Right forelimb (tissue), 1 donor: ENCODE data around the gene ATP8B3.

Experiments used
- DNase-seq: peaks from one replicate; pipeline ENCODE4 v3.0.0-alpha.2; 2018

ATP8B3 gene, protein sequence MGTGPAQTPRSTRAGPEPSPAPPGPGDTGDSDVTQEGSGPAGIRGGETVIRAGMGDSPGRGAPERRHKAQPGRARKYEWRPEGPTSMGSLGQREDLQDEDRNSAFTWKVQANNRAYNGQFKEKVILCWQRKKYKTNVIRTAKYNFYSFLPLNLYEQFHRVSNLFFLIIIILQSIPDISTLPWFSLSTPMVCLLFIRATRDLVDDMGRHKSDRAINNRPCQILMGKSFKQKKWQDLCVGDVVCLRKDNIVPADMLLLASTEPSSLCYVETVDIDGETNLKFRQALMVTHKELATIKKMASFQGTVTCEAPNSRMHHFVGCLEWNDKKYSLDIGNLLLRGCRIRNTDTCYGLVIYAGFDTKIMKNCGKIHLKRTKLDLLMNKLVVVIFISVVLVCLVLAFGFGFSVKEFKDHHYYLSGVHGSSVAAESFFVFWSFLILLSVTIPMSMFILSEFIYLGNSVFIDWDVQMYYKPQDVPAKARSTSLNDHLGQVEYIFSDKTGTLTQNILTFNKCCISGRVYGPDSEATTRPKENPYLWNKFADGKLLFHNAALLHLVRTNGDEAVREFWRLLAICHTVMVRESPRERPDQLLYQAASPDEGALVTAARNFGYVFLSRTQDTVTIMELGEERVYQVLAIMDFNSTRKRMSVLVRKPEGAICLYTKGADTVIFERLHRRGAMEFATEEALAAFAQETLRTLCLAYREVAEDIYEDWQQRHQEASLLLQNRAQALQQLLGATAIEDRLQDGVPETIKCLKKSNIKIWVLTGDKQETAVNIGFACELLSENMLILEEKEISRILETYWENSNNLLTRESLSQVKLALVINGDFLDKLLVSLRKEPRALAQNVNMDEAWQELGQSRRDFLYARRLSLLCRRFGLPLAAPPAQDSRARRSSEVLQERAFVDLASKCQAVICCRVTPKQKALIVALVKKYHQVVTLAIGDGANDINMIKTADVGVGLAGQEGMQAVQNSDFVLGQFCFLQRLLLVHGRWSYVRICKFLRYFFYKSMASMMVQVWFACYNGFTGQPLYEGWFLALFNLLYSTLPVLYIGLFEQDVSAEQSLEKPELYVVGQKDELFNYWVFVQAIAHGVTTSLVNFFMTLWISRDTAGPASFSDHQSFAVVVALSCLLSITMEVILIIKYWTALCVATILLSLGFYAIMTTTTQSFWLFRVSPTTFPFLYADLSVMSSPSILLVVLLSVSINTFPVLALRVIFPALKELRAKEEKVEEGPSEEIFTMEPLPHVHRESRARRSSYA (N-terminal part only)

GRCh38 chr19:1811942-1812425, at the start of gene ATP8B3:
ATP8B3 (minus strand) TSS chr19:1812276; CDS start chr19:1811736, 540 bp downstream.
- DNase-seq: no peak

DNA sequence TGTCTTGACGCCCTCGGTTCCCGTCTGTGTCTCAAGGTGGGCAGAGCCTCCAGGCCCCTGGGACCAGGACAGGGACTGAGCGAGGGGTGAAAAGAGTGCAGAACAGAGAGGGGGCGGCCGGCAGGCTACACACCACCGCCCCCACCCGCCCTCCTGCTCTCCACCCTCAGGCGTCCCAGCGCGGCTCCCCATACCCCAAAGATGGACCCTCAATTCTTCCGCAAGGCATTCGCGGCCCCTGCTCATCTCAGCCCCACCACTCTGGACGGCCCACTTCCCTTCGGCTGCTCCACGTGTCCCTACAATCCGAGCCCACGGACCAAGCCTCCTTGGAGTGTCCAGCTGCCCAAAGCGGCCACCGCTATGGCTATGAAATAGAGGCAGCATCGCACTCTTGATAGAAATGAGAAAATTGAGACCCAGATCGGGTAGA, 49.5 kb upstream of the ATP8B3 start:
- no peak for DNase-seq

DNA sequence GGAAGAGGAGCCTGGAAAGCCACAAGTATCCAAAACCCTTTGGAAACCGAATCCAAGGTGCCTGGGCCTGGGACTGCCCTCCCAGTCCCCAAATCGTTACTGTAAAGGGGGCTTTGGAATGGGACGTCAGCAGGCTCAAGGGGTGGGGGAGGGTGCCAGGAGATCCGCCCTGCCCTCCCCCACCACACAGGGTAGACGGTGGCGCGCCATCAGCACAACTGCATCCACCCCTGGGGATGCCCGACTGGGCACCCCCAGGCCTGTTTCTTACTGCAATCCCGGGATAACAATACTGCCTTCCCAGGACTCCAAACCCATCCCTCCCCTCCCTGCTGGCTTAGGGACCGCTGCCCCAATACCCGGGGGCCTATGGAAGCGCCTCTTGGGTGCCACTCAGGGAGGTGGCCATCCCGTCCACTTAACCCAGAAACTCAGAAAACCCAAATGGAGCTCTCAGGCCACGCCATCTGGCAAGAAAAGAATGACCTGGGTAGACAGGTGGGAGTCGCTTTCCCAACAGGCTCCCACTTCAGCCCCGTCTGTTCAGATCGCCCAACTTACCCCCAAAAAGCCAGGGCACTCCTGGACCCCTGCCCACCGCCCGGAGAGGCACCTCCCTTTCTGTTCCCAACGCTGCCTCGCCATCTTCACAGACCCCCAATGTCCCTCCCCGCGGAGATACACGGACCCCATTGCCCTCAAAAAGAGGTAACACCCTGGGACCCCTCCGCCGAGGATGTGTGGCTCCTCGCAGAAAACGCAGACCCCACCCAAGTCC, 48.9 kb upstream of the ATP8B3 start:
- no peak for DNase-seq

DNA sequence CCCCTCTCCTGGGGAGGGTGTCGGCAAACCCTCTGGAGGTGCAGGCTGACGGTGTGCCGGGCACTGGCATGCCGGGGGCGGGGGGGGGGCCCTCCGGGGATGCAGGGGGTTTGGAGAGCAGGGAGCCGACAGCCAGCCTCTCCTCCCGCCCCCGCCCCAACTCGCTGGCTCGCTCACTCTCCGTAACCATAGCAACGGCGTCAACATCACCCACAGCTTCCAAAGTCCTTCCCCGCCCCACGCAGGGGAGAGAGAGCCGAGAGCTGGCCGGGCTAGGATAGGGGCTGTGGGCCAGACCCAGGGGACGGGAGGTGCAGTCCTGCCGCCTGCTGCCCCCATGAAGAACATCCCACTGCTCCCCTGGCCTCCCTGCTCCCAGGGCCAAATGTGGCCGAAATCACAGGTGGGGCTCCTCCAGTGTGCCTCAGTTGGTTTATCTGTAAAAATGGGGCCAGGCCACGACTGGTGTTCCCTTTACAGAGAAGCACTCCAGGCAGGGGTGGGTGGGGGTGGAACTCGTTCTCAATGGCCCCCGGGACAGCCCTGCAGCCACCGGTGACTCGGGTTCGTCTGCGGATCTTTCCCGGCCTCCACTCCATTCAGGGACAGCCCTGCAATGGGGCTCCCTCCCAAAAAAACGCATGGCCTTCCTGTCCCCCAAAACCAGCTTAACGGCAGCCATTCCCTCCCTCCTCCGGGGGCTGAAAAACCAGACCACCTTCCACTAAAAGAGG, 48.1 kb upstream of the ATP8B3 start:
- peak; percentile 85 for DNase-seq

GRCh38 chr19:1859331-1859781, 47.3 kb upstream of the ATP8B3 start:
- DNase-seq: no peak

DNA sequence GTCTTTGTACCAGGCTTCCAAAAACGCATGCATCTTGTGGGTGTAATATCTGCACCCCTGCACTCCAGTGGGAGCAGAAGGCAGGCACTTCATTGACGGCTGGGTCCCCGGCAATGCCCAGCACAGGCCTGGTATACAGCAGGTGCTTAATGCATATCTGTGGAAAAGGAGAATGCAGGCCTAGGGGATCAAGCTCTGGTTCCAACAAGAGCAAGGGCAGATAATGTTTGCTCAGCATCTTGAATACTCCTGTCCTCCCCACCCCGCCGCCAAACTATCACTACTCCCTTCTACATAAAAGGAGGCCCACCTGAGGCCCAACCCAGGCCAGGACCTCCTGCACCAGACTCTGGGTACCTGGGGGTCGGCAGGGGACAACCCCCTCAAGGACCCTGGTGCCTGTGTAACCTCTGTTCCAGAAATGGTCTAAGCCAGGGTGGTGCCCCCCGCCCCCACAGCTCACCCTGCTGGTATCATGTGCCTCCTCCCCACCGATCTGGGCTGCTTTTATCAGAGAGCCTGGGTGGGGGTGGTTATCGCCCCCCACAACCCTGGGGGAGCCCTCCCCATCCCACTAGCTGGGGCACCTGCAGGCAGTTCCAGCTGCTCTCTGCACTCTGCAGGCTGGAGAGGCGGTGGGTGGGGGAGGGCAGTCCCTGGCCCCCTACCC, 46.5 kb upstream of the ATP8B3 start:
- no peak for DNase-seq

GRCh38 chr19:1857648-1858326, 45.7 kb upstream of the ATP8B3 start:
- DNase-seq: no peak

- DNase-seq: peak; percentile 76
These were observed 44.9 kb upstream of the ATP8B3 start for GRCh38 chr19:1856698-1857603.

GRCh38 chr19:1856345-1856697, 44.2 kb upstream of the ATP8B3 start:
- no peak for DNase-seq

DNA sequence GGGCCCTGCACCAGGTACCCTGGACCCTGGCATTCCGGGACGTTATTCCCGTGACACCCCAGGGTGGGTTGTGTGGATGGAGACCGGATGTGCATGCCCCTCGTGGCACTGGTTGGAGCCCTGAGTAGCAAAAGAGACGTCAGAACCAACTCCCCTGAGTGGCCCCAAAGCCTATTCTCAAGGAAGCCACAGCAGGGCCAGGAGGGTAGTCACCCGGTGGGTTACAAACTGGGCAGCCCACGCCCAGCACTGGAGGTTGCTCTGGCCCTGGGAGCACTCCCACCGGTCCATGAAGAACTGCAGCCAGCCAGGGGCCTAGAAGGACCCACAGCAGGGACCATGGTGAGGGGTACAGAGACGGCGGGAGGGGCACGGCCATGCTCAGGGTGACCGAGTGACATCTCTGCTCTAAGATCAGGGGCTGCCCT, 43.8 kb upstream of the ATP8B3 start:
- DNase-seq: no peak

DNA sequence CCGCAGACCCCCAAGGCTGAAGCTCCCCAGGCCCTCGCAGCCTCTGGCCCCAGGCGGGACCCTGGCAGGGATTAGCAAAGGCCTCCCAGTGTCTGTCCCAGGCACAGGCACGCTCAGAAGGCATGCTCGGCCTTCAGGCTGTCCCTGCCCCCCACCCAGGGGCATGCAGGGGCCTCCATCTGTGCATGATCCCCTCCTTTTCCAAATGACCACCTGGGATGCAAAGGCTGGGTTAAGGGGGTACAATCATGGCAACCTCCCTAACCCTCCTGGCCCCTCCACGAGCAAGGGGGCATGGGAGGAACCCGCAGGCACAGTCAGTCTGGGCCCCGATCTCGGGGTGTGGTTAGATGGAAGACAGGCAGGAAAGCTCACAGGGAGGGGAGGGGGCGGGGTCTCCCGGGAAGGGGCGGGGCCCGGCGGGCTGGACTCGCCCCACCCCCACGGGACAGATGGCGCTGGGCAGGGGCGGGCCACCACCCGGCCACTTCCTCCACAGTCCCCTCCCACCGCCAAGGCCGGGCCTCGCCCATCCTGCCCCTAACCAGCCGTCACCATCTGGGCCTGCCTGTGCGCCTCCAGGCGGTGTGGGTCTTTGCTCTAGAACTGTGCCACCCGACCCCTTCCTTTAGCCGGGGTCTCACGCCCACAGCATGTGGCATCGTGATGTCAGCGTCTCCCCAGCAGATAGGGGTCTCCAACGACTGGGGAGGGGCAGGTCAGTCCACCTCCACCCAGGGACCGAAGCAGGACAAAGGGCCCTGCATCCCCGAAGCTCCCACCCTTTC, 43.2 kb upstream of the ATP8B3 start:
- peak; percentile 92 for DNase-seq

DNA sequence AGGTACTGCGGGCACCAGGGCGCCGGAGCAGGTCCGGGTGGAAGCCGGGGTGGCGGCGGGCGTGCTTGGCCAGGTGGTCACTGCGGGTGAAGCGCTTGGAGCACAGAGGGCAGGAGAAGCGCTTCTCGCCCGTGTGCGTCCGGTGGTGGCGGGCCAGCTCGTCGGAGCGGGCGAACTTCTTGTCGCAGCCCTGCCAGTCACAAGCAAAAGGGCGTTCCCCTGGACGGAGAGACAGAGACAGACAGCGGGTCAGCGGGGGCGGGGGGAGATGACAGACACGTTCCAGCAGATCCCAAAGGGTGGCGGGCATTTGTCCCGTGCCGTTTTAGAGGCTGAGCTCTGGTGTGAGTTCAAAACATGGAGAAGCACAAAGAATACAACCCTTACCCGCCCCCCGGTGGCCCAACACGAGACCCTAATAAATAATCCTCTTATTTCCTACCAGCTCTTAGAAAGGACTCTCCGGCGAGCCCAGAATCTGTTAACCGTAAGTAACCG, 42.5 kb upstream of the ATP8B3 start:
- no peak for DNase-seq

DNA sequence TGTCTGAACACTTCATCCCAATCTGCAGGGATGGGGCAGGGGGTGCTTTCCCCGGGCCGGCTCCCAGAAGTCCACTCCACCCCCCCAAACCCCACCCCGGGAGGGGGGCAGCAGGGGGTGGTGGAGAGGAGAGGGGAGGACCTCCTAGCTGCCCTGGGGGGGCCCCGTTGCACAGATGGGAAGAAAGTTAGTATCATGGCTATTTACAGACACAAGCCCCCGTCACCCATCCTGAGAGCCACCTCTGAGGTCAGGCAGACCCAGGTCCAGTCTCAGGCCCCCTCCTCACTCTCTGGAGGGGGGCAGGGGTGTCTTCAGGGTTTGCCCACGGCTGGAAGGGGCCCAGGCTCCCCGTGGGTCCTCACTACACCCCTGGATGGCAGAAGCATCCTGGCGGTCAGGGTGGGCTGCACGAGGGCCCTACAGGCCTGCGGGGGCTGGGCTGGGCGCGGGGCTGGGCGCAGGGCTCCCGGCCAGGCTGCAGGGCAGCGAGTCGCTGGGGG, 42.0 kb upstream of the ATP8B3 start:
- no peak for DNase-seq

GRCh38 chr19:1853295-1854038, 41.4 kb upstream of the ATP8B3 start:
- DNase-seq: peak; percentile 78

GRCh38 chr19:1852581-1853128, 40.6 kb upstream of the ATP8B3 start:
- DNase-seq: no peak
